HL-60 (cell line): ENCODE data around the gene BTBD9.

Experiments
- GABPA ChIP-seq: IDR thresholded peaks from 2 replicates; pipeline ENCODE4 v1.6.1; 2012; ENCODE audit warnings: low read depth
- POLR2AphosphoS5 ChIP-seq: IDR thresholded peaks from 2 replicates; pipeline ENCODE4 v1.6.1; 2012; ENCODE audit warnings: low read depth
- SPI1 ChIP-seq: IDR thresholded peaks from 2 replicates; pipeline ENCODE4 v1.6.1; 2012; ENCODE audit warnings: low read depth, mild to moderate bottlenecking, borderline replicate concordance
- TF ChIP-seq, protein P1 (sequence below): IDR thresholded peaks from one replicate; pipeline ENCODE4 v1.5.1; 2011; ENCODE audit warnings: low read length, control low read depth, inconsistent platforms; ENCODE audit not compliant: insufficient read depth
- TF ChIP-seq, protein P2 (sequence below): IDR thresholded peaks from 2 replicates; pipeline ENCODE4 v1.6.1; 2012; ENCODE audit warnings: low read depth; ENCODE audit not compliant: insufficient replicate concordance

- TF ChIP-seq, protein P1, sequence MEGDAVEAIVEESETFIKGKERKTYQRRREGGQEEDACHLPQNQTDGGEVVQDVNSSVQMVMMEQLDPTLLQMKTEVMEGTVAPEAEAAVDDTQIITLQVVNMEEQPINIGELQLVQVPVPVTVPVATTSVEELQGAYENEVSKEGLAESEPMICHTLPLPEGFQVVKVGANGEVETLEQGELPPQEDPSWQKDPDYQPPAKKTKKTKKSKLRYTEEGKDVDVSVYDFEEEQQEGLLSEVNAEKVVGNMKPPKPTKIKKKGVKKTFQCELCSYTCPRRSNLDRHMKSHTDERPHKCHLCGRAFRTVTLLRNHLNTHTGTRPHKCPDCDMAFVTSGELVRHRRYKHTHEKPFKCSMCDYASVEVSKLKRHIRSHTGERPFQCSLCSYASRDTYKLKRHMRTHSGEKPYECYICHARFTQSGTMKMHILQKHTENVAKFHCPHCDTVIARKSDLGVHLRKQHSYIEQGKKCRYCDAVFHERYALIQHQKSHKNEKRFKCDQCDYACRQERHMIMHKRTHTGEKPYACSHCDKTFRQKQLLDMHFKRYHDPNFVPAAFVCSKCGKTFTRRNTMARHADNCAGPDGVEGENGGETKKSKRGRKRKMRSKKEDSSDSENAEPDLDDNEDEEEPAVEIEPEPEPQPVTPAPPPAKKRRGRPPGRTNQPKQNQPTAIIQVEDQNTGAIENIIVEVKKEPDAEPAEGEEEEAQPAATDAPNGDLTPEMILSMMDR: no peak
- TF ChIP-seq POLR2AphosphoS5: no peak
- TF ChIP-seq GABPA: no peak
- TF ChIP-seq, protein P2, sequence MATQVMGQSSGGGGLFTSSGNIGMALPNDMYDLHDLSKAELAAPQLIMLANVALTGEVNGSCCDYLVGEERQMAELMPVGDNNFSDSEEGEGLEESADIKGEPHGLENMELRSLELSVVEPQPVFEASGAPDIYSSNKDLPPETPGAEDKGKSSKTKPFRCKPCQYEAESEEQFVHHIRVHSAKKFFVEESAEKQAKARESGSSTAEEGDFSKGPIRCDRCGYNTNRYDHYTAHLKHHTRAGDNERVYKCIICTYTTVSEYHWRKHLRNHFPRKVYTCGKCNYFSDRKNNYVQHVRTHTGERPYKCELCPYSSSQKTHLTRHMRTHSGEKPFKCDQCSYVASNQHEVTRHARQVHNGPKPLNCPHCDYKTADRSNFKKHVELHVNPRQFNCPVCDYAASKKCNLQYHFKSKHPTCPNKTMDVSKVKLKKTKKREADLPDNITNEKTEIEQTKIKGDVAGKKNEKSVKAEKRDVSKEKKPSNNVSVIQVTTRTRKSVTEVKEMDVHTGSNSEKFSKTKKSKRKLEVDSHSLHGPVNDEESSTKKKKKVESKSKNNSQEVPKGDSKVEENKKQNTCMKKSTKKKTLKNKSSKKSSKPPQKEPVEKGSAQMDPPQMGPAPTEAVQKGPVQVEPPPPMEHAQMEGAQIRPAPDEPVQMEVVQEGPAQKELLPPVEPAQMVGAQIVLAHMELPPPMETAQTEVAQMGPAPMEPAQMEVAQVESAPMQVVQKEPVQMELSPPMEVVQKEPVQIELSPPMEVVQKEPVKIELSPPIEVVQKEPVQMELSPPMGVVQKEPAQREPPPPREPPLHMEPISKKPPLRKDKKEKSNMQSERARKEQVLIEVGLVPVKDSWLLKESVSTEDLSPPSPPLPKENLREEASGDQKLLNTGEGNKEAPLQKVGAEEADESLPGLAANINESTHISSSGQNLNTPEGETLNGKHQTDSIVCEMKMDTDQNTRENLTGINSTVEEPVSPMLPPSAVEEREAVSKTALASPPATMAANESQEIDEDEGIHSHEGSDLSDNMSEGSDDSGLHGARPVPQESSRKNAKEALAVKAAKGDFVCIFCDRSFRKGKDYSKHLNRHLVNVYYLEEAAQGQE: no peak
- TF ChIP-seq SPI1: no peak
These were observed 372.8 kb downstream of the BTBD9 start for GRCh38 chr6:38266921-38267354.
